Measurements from ENCODE around the gene FGF22.

DNA sequence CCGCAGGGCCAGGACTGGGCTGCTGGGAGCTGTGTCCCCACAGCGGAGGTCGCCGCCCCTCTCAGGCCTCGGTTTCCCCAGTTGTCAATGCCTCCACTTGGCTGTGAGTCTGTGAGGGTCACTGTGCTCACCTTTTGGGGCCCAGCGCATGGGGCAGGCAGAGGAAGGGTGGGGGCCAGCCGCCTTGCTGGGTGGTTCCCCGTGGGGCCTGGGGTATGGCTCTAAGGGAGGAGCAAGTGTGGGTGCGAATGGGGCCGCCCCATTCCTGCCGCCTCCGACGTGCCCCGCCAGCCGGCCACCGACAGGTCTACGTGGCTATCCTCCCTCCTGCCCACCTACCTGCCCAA is 800 bp upstream of the FGF22 start:
- no peak for TF ChIP-seq JUND (IDR thresholded peaks at IDR 0.05)
- TF ChIP-seq, protein P1, sequence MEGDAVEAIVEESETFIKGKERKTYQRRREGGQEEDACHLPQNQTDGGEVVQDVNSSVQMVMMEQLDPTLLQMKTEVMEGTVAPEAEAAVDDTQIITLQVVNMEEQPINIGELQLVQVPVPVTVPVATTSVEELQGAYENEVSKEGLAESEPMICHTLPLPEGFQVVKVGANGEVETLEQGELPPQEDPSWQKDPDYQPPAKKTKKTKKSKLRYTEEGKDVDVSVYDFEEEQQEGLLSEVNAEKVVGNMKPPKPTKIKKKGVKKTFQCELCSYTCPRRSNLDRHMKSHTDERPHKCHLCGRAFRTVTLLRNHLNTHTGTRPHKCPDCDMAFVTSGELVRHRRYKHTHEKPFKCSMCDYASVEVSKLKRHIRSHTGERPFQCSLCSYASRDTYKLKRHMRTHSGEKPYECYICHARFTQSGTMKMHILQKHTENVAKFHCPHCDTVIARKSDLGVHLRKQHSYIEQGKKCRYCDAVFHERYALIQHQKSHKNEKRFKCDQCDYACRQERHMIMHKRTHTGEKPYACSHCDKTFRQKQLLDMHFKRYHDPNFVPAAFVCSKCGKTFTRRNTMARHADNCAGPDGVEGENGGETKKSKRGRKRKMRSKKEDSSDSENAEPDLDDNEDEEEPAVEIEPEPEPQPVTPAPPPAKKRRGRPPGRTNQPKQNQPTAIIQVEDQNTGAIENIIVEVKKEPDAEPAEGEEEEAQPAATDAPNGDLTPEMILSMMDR (IDR thresholded peaks at IDR 0.05; ENCODE audit: low read depth, low read length, missing input control), result no peak
- TF ChIP-seq ZBTB33 (IDR thresholded peaks at IDR 0.05), result no peak
- TF ChIP-seq FOXA2 (IDR thresholded peaks at IDR 0.05), result no peak
- TF ChIP-seq, protein P2, sequence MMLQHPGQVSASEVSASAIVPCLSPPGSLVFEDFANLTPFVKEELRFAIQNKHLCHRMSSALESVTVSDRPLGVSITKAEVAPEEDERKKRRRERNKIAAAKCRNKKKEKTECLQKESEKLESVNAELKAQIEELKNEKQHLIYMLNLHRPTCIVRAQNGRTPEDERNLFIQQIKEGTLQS (IDR thresholded peaks at IDR 0.05), result no peak
- TF ChIP-seq, protein P3, sequence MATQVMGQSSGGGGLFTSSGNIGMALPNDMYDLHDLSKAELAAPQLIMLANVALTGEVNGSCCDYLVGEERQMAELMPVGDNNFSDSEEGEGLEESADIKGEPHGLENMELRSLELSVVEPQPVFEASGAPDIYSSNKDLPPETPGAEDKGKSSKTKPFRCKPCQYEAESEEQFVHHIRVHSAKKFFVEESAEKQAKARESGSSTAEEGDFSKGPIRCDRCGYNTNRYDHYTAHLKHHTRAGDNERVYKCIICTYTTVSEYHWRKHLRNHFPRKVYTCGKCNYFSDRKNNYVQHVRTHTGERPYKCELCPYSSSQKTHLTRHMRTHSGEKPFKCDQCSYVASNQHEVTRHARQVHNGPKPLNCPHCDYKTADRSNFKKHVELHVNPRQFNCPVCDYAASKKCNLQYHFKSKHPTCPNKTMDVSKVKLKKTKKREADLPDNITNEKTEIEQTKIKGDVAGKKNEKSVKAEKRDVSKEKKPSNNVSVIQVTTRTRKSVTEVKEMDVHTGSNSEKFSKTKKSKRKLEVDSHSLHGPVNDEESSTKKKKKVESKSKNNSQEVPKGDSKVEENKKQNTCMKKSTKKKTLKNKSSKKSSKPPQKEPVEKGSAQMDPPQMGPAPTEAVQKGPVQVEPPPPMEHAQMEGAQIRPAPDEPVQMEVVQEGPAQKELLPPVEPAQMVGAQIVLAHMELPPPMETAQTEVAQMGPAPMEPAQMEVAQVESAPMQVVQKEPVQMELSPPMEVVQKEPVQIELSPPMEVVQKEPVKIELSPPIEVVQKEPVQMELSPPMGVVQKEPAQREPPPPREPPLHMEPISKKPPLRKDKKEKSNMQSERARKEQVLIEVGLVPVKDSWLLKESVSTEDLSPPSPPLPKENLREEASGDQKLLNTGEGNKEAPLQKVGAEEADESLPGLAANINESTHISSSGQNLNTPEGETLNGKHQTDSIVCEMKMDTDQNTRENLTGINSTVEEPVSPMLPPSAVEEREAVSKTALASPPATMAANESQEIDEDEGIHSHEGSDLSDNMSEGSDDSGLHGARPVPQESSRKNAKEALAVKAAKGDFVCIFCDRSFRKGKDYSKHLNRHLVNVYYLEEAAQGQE (IDR thresholded peaks at IDR 0.05), result no peak

All from liver (tissue), 3 donors.